GM18507 (cell line): Measurements from ENCODE around the gene MELTF.
A peak's percentile ranks its signal among the peaks of the same experiment; 100 is the strongest.

ENCODE experiments used
- DNase-seq: peaks from one replicate; pipeline ENCODE4 v3.0.0; 2011; ENCODE audit warnings: low read depth; ENCODE audit not compliant: insufficient read length; ENCODE audit errors: extremely low spot score
- FAIRE-seq: peaks from 2 replicates; lab custom pipeline; 2011; peaks lifted over from hg19 to GRCh38; lab: Jason Lieb, UNC

The MELTF gene

GRCh38 chr3:196996454-196997265 lies 33.0 kb downstream of the MELTF start:
- FAIRE-seq (no peak), DNase-seq (no peak)

DNA sequence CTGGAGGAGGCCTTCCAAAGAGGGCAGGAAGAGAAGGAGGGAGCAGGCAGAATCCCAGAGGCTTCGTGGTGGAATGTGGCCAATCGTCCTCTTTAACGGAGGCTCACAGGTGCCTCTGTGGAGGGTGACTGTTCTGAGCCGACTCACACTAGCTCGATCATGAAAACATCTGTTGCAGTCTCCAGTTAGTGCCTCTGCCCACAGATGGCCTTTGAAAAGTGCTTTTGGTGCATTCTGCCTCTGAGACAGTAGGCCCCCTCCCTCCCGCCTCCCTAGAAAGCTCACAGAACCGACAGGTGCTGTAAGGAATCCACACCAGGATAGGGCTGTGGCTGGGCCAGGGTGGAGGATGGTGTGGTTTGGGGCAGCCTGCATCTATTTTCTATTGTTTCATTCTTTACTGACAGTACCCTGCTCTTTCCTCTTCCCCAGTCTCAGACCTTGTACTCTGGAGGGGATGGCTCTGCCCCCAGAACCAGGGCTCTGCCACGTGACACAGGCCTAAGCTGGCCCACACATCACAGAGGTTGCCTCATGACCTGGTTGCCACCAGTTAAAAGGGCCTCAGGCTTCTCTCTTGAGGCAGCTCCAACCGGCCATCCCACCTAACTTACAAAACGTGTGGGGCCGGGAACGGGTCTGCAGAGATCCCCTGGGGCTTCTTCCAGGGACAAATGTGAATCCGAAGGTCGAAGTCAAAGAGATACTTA lies 33.8 kb downstream of the MELTF start:
- FAIRE-seq (no peak), DNase-seq (no peak)

GRCh38 chr3:196995027-196995426 lies 34.6 kb downstream of the MELTF start:
- FAIRE-seq (no peak), DNase-seq (no peak)

DNA sequence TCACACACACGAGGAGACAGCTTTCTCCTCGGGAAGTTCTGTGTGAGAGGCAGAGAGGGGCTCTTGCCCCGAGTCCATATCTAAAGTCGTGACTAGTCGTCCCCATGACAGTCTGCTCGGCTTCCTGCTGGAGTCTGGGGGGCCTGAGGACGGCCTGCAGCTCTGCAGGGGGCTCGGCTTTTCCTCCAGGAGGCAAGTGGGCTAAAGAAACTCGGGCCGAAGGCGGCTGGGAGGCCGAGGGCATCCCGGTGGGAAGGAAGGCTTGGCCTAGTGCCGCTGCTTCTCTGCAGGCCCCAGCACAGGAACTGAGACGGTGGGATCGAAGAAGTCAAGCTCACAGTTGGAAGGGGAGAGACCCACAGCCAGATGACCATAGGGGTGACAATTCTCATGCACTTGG lies 35.6 kb downstream of the MELTF start:
- no peak for FAIRE-seq
- no peak for DNase-seq

DNA sequence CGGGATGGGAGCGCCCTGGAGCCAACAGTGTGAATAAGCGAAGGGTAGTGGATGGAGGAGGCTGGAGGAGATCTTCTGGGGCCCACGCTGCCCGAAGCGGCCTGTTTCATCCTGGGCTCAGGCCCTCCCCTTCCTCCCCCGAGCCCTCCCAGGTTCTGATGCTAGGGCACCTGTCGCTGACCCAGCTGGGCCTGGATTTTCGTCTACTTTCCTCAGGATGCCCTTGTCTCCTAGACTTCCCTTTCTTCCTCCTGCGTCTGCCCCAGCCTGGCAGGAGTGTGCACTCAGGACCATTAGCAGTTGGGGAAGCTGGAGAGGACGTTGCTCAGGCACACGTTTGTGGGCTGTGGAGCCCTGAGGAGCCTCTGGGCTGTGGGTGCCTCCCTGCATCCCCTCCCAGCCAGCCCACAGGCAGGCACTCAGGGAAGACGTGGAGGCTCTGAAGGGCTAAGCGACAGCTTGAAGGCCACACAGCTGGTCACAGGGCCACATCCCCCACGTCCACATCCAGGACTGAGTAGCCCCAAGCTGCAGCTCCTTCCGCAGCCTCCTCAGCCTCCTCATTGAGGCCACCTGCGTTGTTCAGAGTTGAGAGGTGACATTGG lies 37.1 kb downstream of the MELTF start:
- FAIRE-seq: no peak
- no peak for DNase-seq

- FAIRE-seq: no peak
- no peak for DNase-seq
Observed at GRCh38 chr3:196991581-196992460, 37.8 kb downstream of the MELTF start.

DNA sequence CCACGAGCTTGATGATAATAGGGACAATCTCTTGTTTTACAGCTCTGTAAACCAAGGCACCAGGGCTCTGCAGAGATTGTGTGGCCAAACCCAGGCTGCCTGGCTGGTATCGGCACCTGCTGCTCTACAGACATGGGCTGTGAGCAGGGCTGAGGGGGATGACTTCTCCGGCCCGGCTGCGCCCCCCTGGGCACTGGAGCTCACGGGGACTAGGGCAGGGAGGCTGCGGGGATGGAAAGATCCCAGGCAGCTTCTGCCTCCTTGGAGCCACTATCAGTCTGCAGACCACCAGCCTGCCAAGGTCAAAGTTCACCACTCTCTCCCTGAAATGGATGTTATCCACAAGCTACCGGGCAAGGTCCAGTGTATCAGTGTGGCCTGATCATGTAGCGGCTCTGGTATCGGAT lies 39.0 kb downstream of the MELTF start:
- DNase-seq (no peak), FAIRE-seq (no peak)

GRCh38 chr3:196989721-196990262 lies 39.8 kb downstream of the MELTF start:
- no peak for DNase-seq
- no peak for FAIRE-seq

GRCh38 chr3:196988241-196989029 lies 41.2 kb downstream of the MELTF start:
- FAIRE-seq: no peak

DNA sequence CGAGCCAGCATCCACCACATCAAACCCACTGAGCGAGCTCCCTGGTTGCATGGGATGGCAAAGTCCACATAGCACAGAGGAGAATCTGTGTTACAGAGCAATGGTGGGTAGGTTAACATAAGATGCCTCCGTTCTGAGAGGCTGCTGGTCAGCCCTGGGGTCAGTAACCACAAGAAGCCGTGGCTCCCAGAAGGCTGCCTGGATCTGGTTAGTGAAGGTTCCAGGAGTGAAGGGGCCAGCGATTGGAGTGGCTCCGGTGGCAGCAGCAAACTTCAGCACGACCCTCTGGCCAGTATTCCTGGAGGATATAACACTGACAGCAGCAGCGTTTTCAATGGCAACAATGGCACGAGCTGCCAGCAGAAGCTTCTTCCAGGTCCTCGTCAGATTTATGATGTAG lies 42.6 kb downstream of the MELTF start:
- no peak for FAIRE-seq

More at GRCh38 chr3:196988241-196989029, 41.2 kb downstream of the MELTF start:
- no peak for DNase-seq

DNA sequence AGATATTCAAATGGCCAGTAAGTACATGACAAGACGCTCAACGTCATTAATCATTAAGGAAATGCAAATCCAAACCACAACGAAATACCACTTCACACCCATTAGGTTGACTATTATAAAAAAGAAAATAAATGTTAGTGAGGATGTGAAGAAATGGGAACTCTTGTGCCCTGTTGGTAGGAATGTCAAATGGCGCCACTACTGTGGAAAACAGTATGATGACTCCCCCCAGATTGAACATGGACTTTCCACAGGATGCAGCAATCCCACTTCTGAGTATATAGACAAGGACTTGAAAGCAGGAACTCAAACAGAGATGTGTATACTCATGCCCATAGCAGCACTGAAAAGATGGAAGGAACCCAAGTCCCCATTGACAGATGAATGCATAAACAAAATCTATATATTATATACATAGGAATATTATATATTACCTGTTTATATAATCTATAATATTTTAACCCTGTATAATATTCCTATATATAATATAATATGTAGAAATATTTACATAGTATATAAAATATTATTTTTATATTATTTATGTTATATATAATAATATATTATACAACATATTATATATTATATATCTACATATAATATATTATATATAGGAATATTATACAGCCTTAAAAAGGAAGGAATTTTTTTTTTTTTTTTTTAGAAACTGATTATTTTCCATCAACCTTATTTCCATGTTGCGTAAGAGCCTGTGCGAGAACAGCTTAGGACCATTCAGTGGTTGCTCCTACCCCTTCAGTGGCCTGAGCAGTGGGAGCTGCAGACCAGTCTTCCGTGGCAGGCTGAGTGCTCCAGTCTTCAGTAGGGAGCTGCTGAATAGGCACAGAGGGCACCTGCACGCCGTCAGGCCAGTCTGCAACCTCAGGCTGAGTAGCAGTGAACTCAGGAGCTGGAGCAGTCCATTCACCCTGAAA lies 43.4 kb downstream of the MELTF start:
- FAIRE-seq: no peak
- DNase-seq: no peak

More for the DNA sequence above, 42.6 kb downstream of the MELTF start:
- no peak for DNase-seq

DNA sequence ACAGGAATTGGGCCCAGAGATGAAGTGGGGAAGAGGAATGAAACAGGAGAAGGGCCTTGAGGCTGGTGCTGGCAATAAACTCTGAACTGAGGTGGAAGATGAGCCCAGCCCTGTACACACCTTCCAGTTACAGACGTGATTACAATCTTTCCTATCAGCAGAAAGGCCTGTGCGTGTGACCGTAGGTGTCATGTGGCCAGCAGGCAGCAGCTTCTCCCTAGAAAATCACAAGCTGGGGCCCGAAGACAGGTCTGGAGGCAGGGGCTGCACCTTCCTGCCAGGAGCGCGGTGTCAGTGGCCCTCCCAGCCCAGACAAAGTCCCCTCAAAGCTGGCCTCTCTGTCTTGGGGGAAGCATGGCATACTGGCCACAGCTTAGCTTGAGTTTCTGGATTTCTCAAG lies 44.3 kb downstream of the MELTF start:
- no peak for FAIRE-seq
- DNase-seq: no peak

GRCh38 chr3:196983186-196983585 lies 46.4 kb downstream of the MELTF start:
- FAIRE-seq (no peak), DNase-seq (no peak)

GRCh38 chr3:196981657-196982056 lies 48.0 kb downstream of the MELTF start:
- no peak for DNase-seq
- FAIRE-seq: peak; percentile 46

DNA sequence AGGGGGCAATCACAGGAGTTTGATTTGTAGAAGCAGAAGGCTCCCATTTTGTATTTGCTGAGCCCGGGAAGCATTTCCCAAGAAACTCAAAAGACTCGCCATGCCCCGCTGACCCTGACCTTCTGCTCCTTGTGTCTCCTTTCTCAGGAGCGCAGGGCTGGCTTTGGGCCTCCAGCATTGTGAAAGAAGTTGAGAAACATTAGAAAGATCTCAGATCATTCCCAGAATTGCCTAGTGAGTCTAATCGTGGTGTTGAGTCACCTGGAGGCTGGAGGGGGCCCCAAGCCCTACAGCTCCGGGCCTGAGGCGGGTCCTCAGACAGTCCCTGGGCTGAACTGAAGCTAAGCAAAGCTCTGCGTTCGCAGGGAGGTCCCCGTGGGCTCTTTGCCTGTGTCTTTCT lies 50.1 kb downstream of the MELTF start:
- no peak for DNase-seq
- no peak for FAIRE-seq

- FAIRE-seq: no peak
- DNase-seq: no peak
Observed at GRCh38 chr3:196976941-196977340, 52.7 kb downstream of the MELTF start.

- DNase-seq (no peak), FAIRE-seq (no peak)
Observed at GRCh38 chr3:196975349-196975748, 54.3 kb downstream of the MELTF start.

DNA sequence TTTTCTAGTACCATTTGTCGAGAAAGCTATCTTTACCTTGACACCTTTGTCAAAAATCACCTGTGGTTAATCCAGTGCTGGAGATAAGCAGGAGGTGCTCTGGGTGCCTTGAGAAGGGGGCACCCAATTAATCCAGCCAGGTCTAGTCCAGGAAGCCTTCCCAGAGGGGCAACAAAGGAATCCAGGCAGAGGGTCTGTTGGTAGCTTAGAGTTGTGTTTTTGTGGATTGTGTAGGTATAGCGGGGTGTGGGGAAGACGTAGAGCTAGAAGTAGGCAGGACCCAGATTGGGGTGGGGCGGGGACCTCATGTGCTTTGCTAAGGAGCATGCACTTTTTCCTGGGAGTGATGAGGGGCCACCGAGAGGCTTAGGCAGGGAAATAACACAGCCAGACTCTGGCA lies 55.0 kb downstream of the MELTF start:
- FAIRE-seq: no peak

More for the DNA sequence above, 55.0 kb downstream of the MELTF start:
- DNase-seq: no peak
